ENCODE data around the gene MEIS1.

DNA sequence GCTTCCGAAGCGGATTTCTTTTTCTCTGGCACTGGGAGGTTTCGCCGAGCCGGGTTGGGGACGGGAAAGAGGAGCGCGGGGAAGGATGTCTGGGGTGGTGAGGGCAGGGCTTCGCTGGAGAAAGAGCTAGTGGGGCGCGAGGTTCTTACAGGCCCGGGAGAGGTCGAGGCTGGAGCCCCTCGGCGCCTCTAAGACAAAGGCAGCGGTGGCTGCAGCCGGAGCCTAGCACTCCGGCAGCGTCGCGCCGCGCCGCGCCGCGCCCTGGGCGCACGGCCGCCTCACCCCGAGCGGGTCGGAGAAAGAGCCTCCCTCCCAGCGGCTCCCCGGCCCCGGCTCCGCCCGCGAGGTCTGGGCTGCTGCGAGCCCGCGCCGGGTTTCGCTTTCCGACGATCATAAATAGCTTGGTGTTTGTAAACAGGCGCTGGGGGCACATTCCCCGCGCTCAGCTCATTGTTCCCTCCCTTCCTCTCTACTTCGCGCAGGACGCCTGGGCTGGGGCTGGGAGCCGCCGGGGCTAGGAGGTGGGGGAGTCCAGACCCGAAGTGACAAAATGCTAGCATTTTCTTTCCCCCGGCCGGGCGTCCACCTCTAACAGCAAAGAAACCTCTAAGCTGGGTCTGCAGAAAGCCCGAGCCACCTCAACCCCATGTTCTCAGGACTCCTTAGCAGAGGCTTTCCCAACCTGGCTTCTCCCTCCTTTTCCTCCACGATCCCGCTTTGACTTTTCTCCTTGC lies 813 bp upstream of the MEIS1 start:
- TF ChIP-seq CTCF (optimal IDR thresholded peaks at IDR 0.05 in 1 of 3, IDR thresholded peaks at IDR 0.05 in 1 of 3, conservative IDR thresholded peaks at IDR 0.05 in 1 of 3; ENCODE audit: extremely low read depth in 1 of 3, insufficient read depth in 2 of 3, low read length in 3 of 3) (no peak), EZH2 (IDR thresholded peaks at IDR 0.05; ENCODE audit: low read length) (no peak)

Data from keratinocyte (primary cell).